GM15510 (cell line): ENCODE data around the gene DCHS2.

Source experiments
- POLR2A ChIP-seq: IDR thresholded peaks from 3 replicates; pipeline ENCODE4 v1.6.1; 2011; ENCODE audit warnings: borderline replicate concordance; ENCODE audit not compliant: insufficient read length; ENCODE audit errors: extremely low read depth

The DCHS2 gene

GRCh38 chr4:154491341-154492271, at the start of gene DCHS2:
Gene DCHS2, minus strand, starts transcription at chr4:154491799. Its CDS starts 444 bp downstream, at chr4:154491355.
- TF ChIP-seq POLR2A, result no peak

- TF ChIP-seq POLR2A, result no peak
Measured at GRCh38 chr4:154534296-154534695, 42.7 kb upstream of the DCHS2 start.

- TF ChIP-seq POLR2A, result no peak
Measured at GRCh38 chr4:154529728-154530519, 38.3 kb upstream of the DCHS2 start.

GRCh38 chr4:154528869-154529268, 37.3 kb upstream of the DCHS2 start:
- TF ChIP-seq POLR2A, result no peak

GRCh38 chr4:154527308-154527707, 35.7 kb upstream of the DCHS2 start:
- no peak for TF ChIP-seq POLR2A

- no peak for TF ChIP-seq POLR2A
Measured at GRCh38 chr4:154526151-154526550, 34.6 kb upstream of the DCHS2 start.

GRCh38 chr4:154521607-154522006, 30.0 kb upstream of the DCHS2 start:
- TF ChIP-seq POLR2A, result no peak

- no peak for TF ChIP-seq POLR2A
Measured at GRCh38 chr4:154519214-154519613, 27.6 kb upstream of the DCHS2 start.

- no peak for TF ChIP-seq POLR2A
Measured at GRCh38 chr4:154517591-154517990, 26.0 kb upstream of the DCHS2 start.

GRCh38 chr4:154516318-154517029, 24.9 kb upstream of the DCHS2 start:
- no peak for TF ChIP-seq POLR2A

- no peak for TF ChIP-seq POLR2A
Measured at GRCh38 chr4:154511981-154512380, 20.4 kb upstream of the DCHS2 start.

- TF ChIP-seq POLR2A, result no peak
Measured at GRCh38 chr4:154511548-154511947, 19.9 kb upstream of the DCHS2 start.

GRCh38 chr4:154507156-154507555, 15.6 kb upstream of the DCHS2 start:
- no peak for TF ChIP-seq POLR2A

GRCh38 chr4:154506253-154506652, 14.7 kb upstream of the DCHS2 start:
- no peak for TF ChIP-seq POLR2A

GRCh38 chr4:154503598-154503997, 12.0 kb upstream of the DCHS2 start:
- no peak for TF ChIP-seq POLR2A
